Measurements from ENCODE around the gene MBL2. TPM values are rescaled to one million over a fixed set of nuclear protein-coding genes. Genes with fewer than 3 reads are reported as not detected.

The MBL2 gene
- total RNA-seq, 1 donor from 2014 or later = not detected

GRCh38 chr10:52783726-52784125 is 11.1 kb upstream of the MBL2 start:
- H3K27ac ChIP-seq = no peak overlapping the region
- DNase-seq = no peak
- peaks cover 8% of the 10 kb centered on the region for H3K27me3 ChIP-seq (ENCODE audit: low read depth)
- H3K9me3 ChIP-seq = no peaks in the 10 kb centered on the region
- TF ChIP-seq CTCF (IDR thresholded peaks at IDR 0.05) = no peak
- no peak for ATAC-seq
- H3K4me1 ChIP-seq = no peaks in the 10 kb centered on the region
- no peak overlapping the region for H3K4me3 ChIP-seq
- H3K36me3 ChIP-seq = no peaks in the 10 kb centered on the region
- intact Hi-C loops (cut with DNase I) = no loop called here

- no peaks in the 10 kb centered on the region for H3K9me3 ChIP-seq
- TF ChIP-seq CTCF (IDR thresholded peaks at IDR 0.05) = no peak
- H3K27ac ChIP-seq = no peak overlapping the region
- ATAC-seq (no peak), DNase-seq (no peak)
- no peaks in the 10 kb centered on the region for H3K4me1 ChIP-seq
- intact Hi-C loops (cut with DNase I) = no loop called here
- H3K27me3 ChIP-seq (ENCODE audit: low read depth) = peaks cover 14% of the 10 kb centered on the region
- H3K4me3 ChIP-seq = no peak overlapping the region
- H3K36me3 ChIP-seq = no peaks in the 10 kb centered on the region
These were observed 10.0 kb upstream of the MBL2 start for GRCh38 chr10:52782554-52782953.

- no peak for DNase-seq
- intact Hi-C loops (cut with DNase I) = no loop called here
- TF ChIP-seq CTCF (IDR thresholded peaks at IDR 0.05) = no peak
These were observed 8.0 kb upstream of the MBL2 start for GRCh38 chr10:52780391-52781155.

GRCh38 chr10:52779541-52780390 is 7.2 kb upstream of the MBL2 start:
- H3K36me3 ChIP-seq = no peaks in the 10 kb centered on the region
- H3K27ac ChIP-seq = no peak overlapping the region
- DNase-seq = peak; percentile 55
- TF ChIP-seq CTCF (IDR thresholded peaks at IDR 0.05) = peak; percentile 87
- peaks cover 14% of the 10 kb centered on the region for H3K27me3 ChIP-seq (ENCODE audit: low read depth)
- no peak overlapping the region for H3K4me3 ChIP-seq
- peak; percentile 76 to 83 for ATAC-seq
- intact Hi-C loops (cut with DNase I) = no loop called here
- no peaks in the 10 kb centered on the region for H3K9me3 ChIP-seq
- no peaks in the 10 kb centered on the region for H3K4me1 ChIP-seq

More at GRCh38 chr10:52780391-52781155, 8.0 kb upstream of the MBL2 start:
- no peak overlapping the region for H3K4me3 ChIP-seq
- H3K36me3 ChIP-seq = no peaks in the 10 kb centered on the region
- H3K9me3 ChIP-seq = no peaks in the 10 kb centered on the region
- no peak overlapping the region for H3K27ac ChIP-seq
- ATAC-seq = peak in 1 of 2 donors; percentile 11
- H3K4me1 ChIP-seq = no peaks in the 10 kb centered on the region
- peaks cover 14% of the 10 kb centered on the region for H3K27me3 ChIP-seq (ENCODE audit: low read depth)

- no peaks in the 10 kb centered on the region for H3K36me3 ChIP-seq
- H3K27ac ChIP-seq = no peak overlapping the region
- ATAC-seq (no peak), DNase-seq (no peak)
- intact Hi-C loops (cut with DNase I) = no loop called here
- TF ChIP-seq CTCF (IDR thresholded peaks at IDR 0.05) = peak; percentile 30
- no peaks in the 10 kb centered on the region for H3K9me3 ChIP-seq
- no peak overlapping the region for H3K4me3 ChIP-seq
- peaks cover 14% of the 10 kb centered on the region for H3K27me3 ChIP-seq (ENCODE audit: low read depth)
- H3K4me1 ChIP-seq = no peaks in the 10 kb centered on the region
These were observed 6.2 kb upstream of the MBL2 start for GRCh38 chr10:52778511-52779392.

Measured in lower lobe of right lung (tissue), 2 donors.